ENCODE data around the gene NOD2. TPM values are rescaled to one million over a fixed set of nuclear protein-coding genes. Genes with fewer than 3 reads are reported as not detected.

The NOD2 gene
- total and polyA plus RNA-seq, 2 of the 13 experiments (the other 11 are each of a cell fraction or from before 2014, with no cell fraction given), result 0.27 to 0.81 TPM

GRCh38 chr16:50667497-50668367 lies 25.7 kb upstream of the NOD2 start (continued):
- TF ChIP-seq ZHX2 (IDR thresholded peaks at IDR 0.05; ENCODE audit: low read depth) (no peak), ZHX2 (CRISPR knock-in tag; IDR thresholded peaks at IDR 0.05; ENCODE audit: borderline replicate concordance) (no peak), ZBTB7B (CRISPR knock-in tag; IDR thresholded peaks at IDR 0.05) (no peak), TBX2 (CRISPR knock-in tag; IDR thresholded peaks at IDR 0.05; ENCODE audit: borderline replicate concordance) (peak; percentile 29; the same call in 1 of the 2 replicates), ZNF543 (CRISPR knock-in tag; IDR thresholded peaks at IDR 0.05) (no peak), FOXO4 (CRISPR knock-in tag; conservative IDR thresholded peaks at IDR 0.05) (no peak), NCOA5 (CRISPR knock-in tag; IDR thresholded peaks at IDR 0.05) (no peak), BRD4 (CRISPR knock-in tag; IDR thresholded peaks at IDR 0.05) (no peak), PRMT3 (CRISPR knock-in tag; IDR thresholded peaks at IDR 0.05; ENCODE audit: borderline replicate concordance, low read depth) (0 out of 2 replicates have a peak, but pooled peaks have one; percentile 49), ZNF550 (CRISPR knock-in tag; IDR thresholded peaks at IDR 0.05; ENCODE audit: borderline replicate concordance) (no peak), ZFY (CRISPR knock-in tag; IDR thresholded peaks at IDR 0.05) (peak; percentile 38; the same call in 1 of the 2 replicates), HMGXB4 (CRISPR knock-in tag; IDR thresholded peaks at IDR 0.05; ENCODE audit: borderline replicate concordance in 1 of 2, low read depth in 1 of 2) (peak; percentile 58 to 64), RBM22 (optimal IDR thresholded peaks at IDR 0.05; ENCODE audit: low read length) (no peak), ZNF691 (CRISPR knock-in tag; IDR thresholded peaks at IDR 0.05; ENCODE audit: borderline replicate concordance, low read depth) (0 out of 2 replicates have a peak, but pooled peaks have one; percentile 61), NFE2 (CRISPR knock-in tag; IDR thresholded peaks at IDR 0.05) (no peak), ZNF766 (CRISPR knock-in tag; IDR thresholded peaks at IDR 0.05; ENCODE audit: borderline replicate concordance) (peak; percentile 20; the same call in 1 of the 2 replicates), ZNF138 (CRISPR knock-in tag; IDR thresholded peaks at IDR 0.05; ENCODE audit: low read depth) (no peak), HDAC1 (CRISPR knock-in tag; IDR thresholded peaks at IDR 0.05) (peak; percentile 63; the same call in 1 of the 2 replicates)

Data from HepG2 (cell line).